ENCODE measurements around the gene STK4.

The STK4 gene

DNA sequence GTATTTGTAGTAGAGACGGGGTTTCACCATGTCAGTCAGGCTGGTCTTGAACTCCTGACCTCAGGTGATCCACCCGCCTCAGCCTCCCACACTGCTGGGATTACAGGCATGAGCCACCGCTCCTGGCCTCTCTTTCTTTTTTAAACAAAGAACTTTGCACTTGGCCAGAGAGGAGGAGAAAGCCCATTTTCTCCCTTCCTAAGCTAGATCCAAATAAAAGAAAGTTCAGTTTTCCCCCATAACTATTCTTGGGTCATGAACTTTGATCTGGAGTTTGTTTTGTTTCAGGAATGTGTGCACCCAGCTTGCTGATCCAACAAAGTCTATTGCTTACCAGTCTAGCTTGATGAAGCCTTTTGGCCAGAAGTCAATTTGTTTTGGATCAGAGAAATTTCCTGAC is 111.2 kb downstream of the STK4 start:
- H3K4me3 ChIP-seq (ENCODE audit: low read depth, low read length), result no peak overlapping the region
- no peak for DNase-seq (ENCODE audit: low read depth)
- no peak for TF ChIP-seq MYC (IDR thresholded peaks at IDR 0.05; ENCODE audit: low read depth, low read length)
- no peak for TF ChIP-seq MAX (IDR thresholded peaks at IDR 0.05; ENCODE audit: low read depth, low read length)
- TF ChIP-seq POLR2A (IDR thresholded peaks at IDR 0.05; ENCODE audit: extremely low read depth, insufficient read length), result no peak
- no peak for TF ChIP-seq CTCF (IDR thresholded peaks at IDR 0.05; ENCODE audit: low read depth, low read length)

- TF ChIP-seq CTCF (IDR thresholded peaks at IDR 0.05; ENCODE audit: low read depth, low read length) (peak; percentile 57), MAX (IDR thresholded peaks at IDR 0.05; ENCODE audit: low read depth, low read length) (no peak)
- H3K4me3 ChIP-seq (ENCODE audit: low read depth, low read length), result no peak overlapping the region
- peak; percentile 40 for DNase-seq (ENCODE audit: low read depth)
Measured at GRCh38 chr20:45080867-45081624, 114.7 kb downstream of the STK4 start.

GRCh38 chr20:45082468-45082867 is 116.2 kb downstream of the STK4 start:
- TF ChIP-seq MAX (IDR thresholded peaks at IDR 0.05; ENCODE audit: low read depth, low read length) (no peak), CTCF (IDR thresholded peaks at IDR 0.05; ENCODE audit: low read depth, low read length) (no peak), POLR2A (IDR thresholded peaks at IDR 0.05; ENCODE audit: extremely low read depth, insufficient read length) (no peak), MYC (IDR thresholded peaks at IDR 0.05; ENCODE audit: low read depth, low read length) (no peak)
- DNase-seq (ENCODE audit: low read depth), result no peak
- no peak overlapping the region for H3K4me3 ChIP-seq (ENCODE audit: low read depth, low read length)

GRCh38 chr20:45083127-45083526 is 116.8 kb downstream of the STK4 start:
- H3K4me3 ChIP-seq (ENCODE audit: low read depth, low read length), result no peak overlapping the region
- TF ChIP-seq MAX (IDR thresholded peaks at IDR 0.05; ENCODE audit: low read depth, low read length) (no peak), POLR2A (IDR thresholded peaks at IDR 0.05; ENCODE audit: extremely low read depth, insufficient read length) (no peak), MYC (IDR thresholded peaks at IDR 0.05; ENCODE audit: low read depth, low read length) (no peak), CTCF (IDR thresholded peaks at IDR 0.05; ENCODE audit: low read depth, low read length) (no peak)
- no peak for DNase-seq (ENCODE audit: low read depth)

GRCh38 chr20:45085289-45085688 is 119.0 kb downstream of the STK4 start:
- H3K4me3 ChIP-seq (ENCODE audit: low read depth, low read length), result no peak overlapping the region
- no peak for DNase-seq (ENCODE audit: low read depth)
- TF ChIP-seq CTCF (IDR thresholded peaks at IDR 0.05; ENCODE audit: low read depth, low read length) (no peak), POLR2A (IDR thresholded peaks at IDR 0.05; ENCODE audit: extremely low read depth, insufficient read length) (no peak), MYC (IDR thresholded peaks at IDR 0.05; ENCODE audit: low read depth, low read length) (no peak), MAX (IDR thresholded peaks at IDR 0.05; ENCODE audit: low read depth, low read length) (no peak)

All from NB4 (cell line).